ENCODE data around the gene TTC3. TPM values are rescaled to one million over a fixed set of nuclear protein-coding genes. Genes with fewer than 3 reads are reported as not detected.
"Not testable (repeated sequence)": the region's sequence is repeated elsewhere in the genome, so short reads cannot be mapped to it uniquely, and the experiment has no call there.

TTC3 gene
- total RNA-seq, 1 experiment from 2014 or later: 259 TPM

DNA sequence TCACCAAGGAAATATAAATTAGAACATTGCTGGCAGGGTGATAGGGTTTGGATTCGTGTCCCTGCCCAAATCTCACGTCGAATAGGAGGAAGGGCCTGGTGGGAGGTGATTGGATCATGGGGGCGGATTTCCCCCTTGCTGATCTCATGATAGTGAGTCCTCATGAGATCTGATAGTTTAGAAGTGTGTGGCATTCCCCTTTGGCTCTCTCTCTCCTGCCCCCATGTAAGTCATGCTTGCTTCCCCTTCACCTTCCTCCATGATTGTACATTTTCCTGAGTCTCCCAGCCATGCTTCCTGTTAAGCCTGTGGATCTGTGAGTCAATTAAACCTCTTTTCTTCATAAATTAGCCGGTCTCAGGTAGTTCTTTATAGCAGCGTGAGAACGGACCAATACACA lies 133.4 kb downstream of the TTC3 start:
- no peaks in the 10 kb centered on the region for H3K9me3 ChIP-seq (replicated peaks)
- peaks cover 28% of the 10 kb centered on the region for H3K36me3 ChIP-seq
- no peak overlapping the region for H3K27ac ChIP-seq
- H3K4me3 ChIP-seq: no peak overlapping the region
- DNase-seq (ENCODE audit: low read depth in 1 of 2, low spot score in 2 of 2): no peak
- H3K27me3 ChIP-seq (replicated peaks): no peaks in the 10 kb centered on the region
- H3K4me1 ChIP-seq (replicated peaks): peaks cover 16% of the 10 kb centered on the region

DNA sequence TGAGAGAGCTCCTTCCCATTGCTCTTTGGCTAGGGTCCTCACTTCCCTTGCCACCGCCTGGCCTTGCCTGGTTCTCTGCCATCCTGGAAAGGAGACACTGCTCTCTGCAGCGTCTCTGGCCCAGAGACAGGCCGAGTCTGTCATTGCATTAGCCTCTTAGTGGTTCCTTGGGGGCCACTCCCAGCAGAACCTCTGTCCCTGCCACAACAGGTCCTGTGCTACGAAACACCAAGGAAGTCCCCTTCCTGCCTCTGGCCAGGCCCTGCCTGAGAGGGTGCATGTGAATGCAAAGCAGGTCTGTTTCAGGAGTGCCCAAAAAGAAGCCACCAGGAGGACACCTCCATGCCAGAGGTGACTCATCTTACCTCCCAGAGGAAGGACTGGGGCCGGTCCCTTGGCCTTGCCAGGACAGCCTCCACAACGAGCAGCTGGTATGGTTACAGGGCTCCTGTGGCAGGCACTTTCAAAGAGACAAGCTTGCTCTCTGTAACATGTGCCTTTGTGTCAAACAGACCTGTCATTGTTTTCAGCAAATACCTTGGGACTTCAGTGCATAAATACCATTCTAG lies 134.5 kb downstream of the TTC3 start:
- H3K27ac ChIP-seq: no peak overlapping the region
- peaks cover 22% of the 10 kb centered on the region for H3K36me3 ChIP-seq
- no peaks in the 10 kb centered on the region for H3K27me3 ChIP-seq (replicated peaks)
- peaks cover 16% of the 10 kb centered on the region for H3K4me1 ChIP-seq (replicated peaks)
- no peaks in the 10 kb centered on the region for H3K9me3 ChIP-seq (replicated peaks)
- peak in 1 of 2 experiments; percentile 43 for DNase-seq (ENCODE audit: low read depth in 1 of 2, low spot score in 2 of 2)
- no peak overlapping the region for H3K4me3 ChIP-seq

DNA sequence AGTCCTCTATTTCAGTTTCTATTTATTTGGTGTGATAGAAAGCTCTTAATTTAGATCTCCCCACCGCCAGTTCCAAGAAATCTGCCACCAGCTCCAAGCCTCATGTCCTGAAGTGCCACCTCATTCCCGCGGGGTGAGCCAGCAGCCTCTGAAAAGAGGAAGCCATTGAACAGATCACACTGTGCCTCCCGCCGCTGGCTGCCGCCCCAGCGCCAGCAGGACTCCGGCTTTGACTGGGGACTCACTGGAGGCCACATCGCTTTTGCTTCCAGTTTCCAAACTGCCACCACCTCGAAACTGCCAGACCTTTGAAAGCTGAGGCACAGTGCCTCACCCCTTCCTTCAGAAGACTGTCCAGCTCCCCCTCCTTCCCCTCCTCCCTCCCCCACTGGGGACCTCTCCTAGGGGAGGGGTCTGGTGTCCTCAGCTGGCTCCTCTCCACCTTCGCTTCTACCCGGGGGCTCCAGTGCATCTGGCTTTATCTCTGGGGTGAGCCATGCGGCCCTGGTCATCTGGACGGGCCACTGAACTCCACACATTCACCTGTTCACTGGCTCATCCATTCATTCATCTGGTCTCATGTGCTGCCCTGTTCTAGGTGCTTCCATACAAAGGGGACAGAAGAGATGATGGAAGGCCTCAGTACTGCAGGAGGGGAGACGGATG lies 135.1 kb downstream of the TTC3 start:
- H3K4me3 ChIP-seq: no peak overlapping the region
- DNase-seq (ENCODE audit: low read depth in 1 of 2, low spot score in 2 of 2): no peak
- H3K27ac ChIP-seq: no peak overlapping the region

DNA sequence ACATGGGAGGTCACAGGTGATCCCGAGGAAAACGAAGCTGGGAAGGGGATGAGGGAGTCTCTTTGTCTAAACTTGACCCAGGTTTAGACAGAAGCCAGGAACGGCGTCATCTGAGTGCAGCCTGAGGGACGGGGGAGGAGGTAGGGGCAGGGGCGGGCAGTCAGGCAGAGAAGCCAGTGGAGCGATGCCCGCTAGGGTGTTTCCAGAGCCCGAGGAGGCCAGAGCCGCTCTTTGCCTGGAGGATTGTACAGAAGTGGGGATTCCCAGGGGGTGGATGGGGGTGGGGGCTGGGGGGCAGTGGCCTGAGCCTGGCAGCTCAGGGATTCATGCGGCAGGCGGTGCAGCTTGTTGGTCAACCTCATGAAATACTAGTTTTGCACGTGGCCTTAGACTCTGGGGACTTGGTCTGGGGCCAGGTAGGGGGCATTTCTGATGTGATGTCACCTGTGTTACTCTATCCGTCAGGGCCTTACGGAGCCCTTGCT lies 135.7 kb downstream of the TTC3 start:
- Histone ChIP-seq H3K36me3 (peaks cover 10% of the 10 kb centered on the region; the same call in 1 of the 2 replicates), H3K4me3 (no peak overlapping the region), H3K27me3 (replicated peaks) (no peaks in the 10 kb centered on the region), H3K9me3 (replicated peaks) (no peaks in the 10 kb centered on the region), H3K4me1 (replicated peaks) (peaks cover 16% of the 10 kb centered on the region), H3K27ac (no peak overlapping the region)
- no peak for DNase-seq (ENCODE audit: low read depth in 1 of 2, low spot score in 2 of 2)

More for the DNA sequence above, 135.1 kb downstream of the TTC3 start:
- Histone ChIP-seq H3K27me3 (replicated peaks) (no peaks in the 10 kb centered on the region), H3K4me1 (replicated peaks) (peaks cover 16% of the 10 kb centered on the region), H3K9me3 (replicated peaks) (no peaks in the 10 kb centered on the region), H3K36me3 (peaks cover 15% of the 10 kb centered on the region)

- no peak overlapping the region for H3K4me3 ChIP-seq
- 0 out of 2 replicates have a peak, but pooled peaks cover 3% of the 10 kb centered on the region for H3K36me3 ChIP-seq
- no peaks in the 10 kb centered on the region for H3K27me3 ChIP-seq (replicated peaks)
- no peak for DNase-seq (ENCODE audit: low read depth in 1 of 2, low spot score in 2 of 2)
- peaks cover 16% of the 10 kb centered on the region for H3K4me1 ChIP-seq (replicated peaks)
- no peaks in the 10 kb centered on the region for H3K9me3 ChIP-seq (replicated peaks)
- H3K27ac ChIP-seq: no peak overlapping the region
Observed at GRCh38 chr21:37210130-37210529, 137.1 kb downstream of the TTC3 start.

GRCh38 chr21:37210799-37211198 lies 137.7 kb downstream of the TTC3 start:
- no peaks in the 10 kb centered on the region for H3K27me3 ChIP-seq (replicated peaks)
- H3K9me3 ChIP-seq (replicated peaks): no peaks in the 10 kb centered on the region
- no peak for DNase-seq (ENCODE audit: low read depth in 1 of 2, low spot score in 2 of 2)
- no peak overlapping the region for H3K27ac ChIP-seq
- 0 out of 2 replicates have a peak, but pooled peaks cover 3% of the 10 kb centered on the region for H3K36me3 ChIP-seq
- peaks cover 16% of the 10 kb centered on the region for H3K4me1 ChIP-seq (replicated peaks)
- no peak overlapping the region for H3K4me3 ChIP-seq

DNA sequence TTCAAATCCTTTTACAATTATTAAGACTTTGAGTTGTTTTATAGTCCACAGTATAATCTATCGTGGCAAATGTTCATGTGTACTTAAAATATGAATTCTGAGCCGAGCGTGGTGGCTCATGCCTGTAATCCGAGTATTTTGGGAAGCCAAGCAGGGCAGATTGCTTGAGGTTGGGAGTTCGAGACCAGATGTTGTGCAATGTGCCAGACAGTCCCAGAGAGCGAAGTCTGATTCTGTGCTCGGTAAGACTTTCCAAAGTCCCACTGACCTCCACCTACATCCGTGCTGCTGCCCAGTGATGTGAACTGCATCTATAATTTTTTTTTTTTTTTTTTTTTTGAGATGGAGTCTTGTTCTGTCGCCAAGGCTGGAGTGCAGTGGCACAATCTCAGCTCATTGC lies 141.9 kb downstream of the TTC3 start:
- Histone ChIP-seq H3K36me3 (no peaks in the 10 kb centered on the region), H3K27me3 (replicated peaks) (no peaks in the 10 kb centered on the region), H3K4me3 (no peak overlapping the region), H3K27ac (no peak overlapping the region), H3K4me1 (replicated peaks) (peaks cover 5% of the 10 kb centered on the region), H3K9me3 (replicated peaks) (0 out of 2 replicates have a peak, but pooled peaks cover 3% of the 10 kb centered on the region)
- no peak for DNase-seq (ENCODE audit: low read depth in 1 of 2, low spot score in 2 of 2)

DNA sequence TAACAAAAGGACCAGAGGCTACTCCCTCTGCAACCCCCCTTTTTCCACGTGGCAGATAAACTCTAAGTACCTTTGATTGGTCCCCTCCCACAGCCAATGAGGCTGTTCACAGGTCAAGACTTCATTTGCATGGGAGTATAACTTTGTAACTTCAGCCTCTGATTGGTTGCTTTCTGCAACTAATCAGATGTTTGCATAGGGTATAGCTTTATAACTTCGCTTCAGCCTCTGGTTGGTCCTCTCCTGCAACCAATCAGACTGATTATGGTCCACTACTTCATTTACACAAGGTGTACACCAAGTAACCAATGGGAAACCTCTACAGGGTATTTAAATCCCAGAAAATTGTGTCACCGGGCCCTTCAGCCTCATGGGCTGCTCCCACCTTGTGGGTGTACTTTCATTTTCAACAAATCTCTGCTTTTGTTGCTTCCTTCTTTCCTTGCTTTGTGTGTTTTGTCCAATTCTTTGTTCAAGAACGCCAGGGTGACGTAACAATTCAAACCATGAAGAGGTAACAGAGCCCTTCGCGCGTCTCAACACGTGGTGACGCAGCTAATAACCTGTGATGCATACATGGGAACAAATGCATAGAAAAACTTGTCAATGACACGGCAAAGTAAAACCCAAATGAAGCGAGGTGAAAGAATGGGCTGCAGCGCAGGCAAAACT lies 146.8 kb downstream of the TTC3 start:
- H3K9me3 ChIP-seq (replicated peaks): 0 out of 2 replicates have a peak, but pooled peaks cover 3% of the 10 kb centered on the region
- H3K27ac ChIP-seq: peak overlapping the region; percentile 27; the same call in 1 of the 2 replicates
- H3K27me3 ChIP-seq (replicated peaks): no peaks in the 10 kb centered on the region
- peak overlapping the region; percentile 49 for H3K4me3 ChIP-seq
- H3K4me1 ChIP-seq (replicated peaks): peaks cover 19% of the 10 kb centered on the region
- no peak for DNase-seq (ENCODE audit: low read depth in 1 of 2, low spot score in 2 of 2)
- H3K36me3 ChIP-seq: peaks cover 18% of the 10 kb centered on the region

DNA sequence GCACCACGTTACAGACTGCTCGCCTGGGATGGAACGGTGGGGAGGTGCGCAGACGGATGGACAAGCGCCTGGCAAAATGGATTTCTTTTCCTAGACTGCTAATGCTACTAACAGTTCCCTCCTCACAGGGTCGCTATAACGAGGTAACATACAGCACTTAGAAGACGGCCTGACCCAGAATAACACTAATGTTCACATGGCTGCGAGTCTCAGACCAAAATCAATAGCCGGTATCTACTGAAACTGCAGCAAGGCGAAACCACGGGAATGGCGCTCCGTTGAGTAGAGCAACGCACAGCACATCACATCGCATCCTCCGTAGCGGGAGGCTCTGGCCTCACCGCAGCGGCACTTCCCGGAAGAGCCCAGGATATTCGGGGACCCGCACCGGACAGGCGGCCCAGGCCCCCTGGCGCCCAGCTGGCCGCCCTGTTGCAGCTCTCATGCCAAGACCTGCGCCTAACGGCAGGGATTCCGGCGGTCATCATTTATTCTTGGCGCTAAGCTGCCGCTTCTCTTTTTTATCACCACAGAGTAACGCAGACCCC lies 147.5 kb downstream of the TTC3 start:
- Histone ChIP-seq H3K4me1 (replicated peaks) (peaks cover 19% of the 10 kb centered on the region), H3K36me3 (peaks cover 24% of the 10 kb centered on the region), H3K27me3 (replicated peaks) (no peaks in the 10 kb centered on the region), H3K9me3 (replicated peaks) (0 out of 2 replicates have a peak, but pooled peaks cover 3% of the 10 kb centered on the region), H3K27ac (peak overlapping the region; percentile 27), H3K4me3 (peak overlapping the region; percentile 49)
- DNase-seq (ENCODE audit: low read depth in 1 of 2, low spot score in 2 of 2): no peak

DNA sequence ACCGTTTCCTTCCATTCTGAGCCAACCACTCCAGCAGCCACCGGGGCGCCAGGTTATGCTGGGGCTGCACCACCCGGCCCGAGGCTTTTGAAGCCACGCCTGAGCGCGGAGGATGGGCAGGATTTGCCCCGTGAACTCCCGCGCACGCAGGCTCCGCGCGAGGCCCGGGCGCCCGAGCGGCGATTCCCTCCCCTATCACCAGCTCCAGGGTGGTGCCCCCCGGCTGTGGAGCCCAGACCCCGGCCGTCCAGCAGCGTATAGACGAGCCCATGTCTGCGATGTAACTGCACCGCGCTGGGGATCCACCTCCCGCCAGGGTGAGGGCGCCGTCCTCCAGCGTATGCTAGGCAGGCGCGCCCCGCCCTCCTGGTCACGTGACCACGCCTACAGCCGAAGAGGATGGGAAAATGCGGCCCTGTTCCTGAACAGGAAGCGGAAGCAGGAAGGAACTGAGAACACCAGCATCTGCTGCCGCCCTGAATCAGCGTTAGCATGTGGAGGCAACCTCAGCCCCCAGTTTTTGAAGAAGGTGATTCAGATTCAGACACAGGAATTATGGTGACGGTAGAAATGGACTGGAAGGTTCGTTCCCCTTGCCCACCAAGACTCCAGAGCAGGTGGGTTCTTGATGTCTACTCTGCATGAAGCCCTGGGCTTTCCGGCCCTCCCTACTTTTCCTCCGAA lies 148.1 kb downstream of the TTC3 start:
- H3K4me3 ChIP-seq: peak overlapping the region; percentile 49
- H3K9me3 ChIP-seq (replicated peaks): 0 out of 2 replicates have a peak, but pooled peaks cover 3% of the 10 kb centered on the region
- DNase-seq (ENCODE audit: low read depth in 1 of 2, low spot score in 2 of 2): peak; percentile 90 to 95
- H3K36me3 ChIP-seq: peaks cover 30% of the 10 kb centered on the region
- H3K4me1 ChIP-seq (replicated peaks): peaks cover 19% of the 10 kb centered on the region
- H3K27me3 ChIP-seq (replicated peaks): no peaks in the 10 kb centered on the region
- H3K27ac ChIP-seq: peak overlapping the region; percentile 27

DNA sequence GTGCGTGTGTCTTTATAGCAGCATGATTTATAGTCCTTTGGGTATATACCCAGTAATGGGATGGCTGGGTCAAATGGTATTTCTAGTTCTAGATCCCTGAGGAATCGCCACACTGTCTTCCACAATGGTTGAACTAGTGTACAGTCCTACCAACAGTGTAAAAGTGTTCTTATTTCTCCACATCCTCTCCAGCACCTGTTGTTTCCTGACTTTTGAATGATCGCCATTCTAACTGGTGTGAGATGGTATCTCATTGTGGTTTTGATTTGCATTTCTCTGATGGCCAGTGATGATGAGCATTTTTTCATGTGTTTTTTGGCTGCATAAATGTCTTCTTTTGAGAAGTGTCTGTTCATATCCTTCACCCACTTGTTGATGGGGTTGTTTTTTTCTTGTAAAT lies 149.2 kb downstream of the TTC3 start:
- H3K27me3 ChIP-seq (replicated peaks); DNase-seq (ENCODE audit: low read depth in 1 of 2, low spot score in 2 of 2); H3K9me3 ChIP-seq (replicated peaks); H3K4me3 ChIP-seq; H3K27ac ChIP-seq: not testable (repeated sequence)
- H3K4me1 ChIP-seq (replicated peaks): peaks cover 19% of the 10 kb centered on the region
- H3K36me3 ChIP-seq: peaks cover 40% of the 10 kb centered on the region

GRCh38 chr21:37223804-37224345 lies 150.8 kb downstream of the TTC3 start:
- no peak overlapping the region for H3K27ac ChIP-seq
- no peak for DNase-seq (ENCODE audit: low read depth in 1 of 2, low spot score in 2 of 2)

More at GRCh38 chr21:37223804-37224345, 150.8 kb downstream of the TTC3 start:
- H3K4me1 ChIP-seq (replicated peaks): peaks cover 19% of the 10 kb centered on the region
- no peaks in the 10 kb centered on the region for H3K27me3 ChIP-seq (replicated peaks)
- 0 out of 2 replicates have a peak, but pooled peaks cover 3% of the 10 kb centered on the region for H3K9me3 ChIP-seq (replicated peaks)
- no peak overlapping the region for H3K4me3 ChIP-seq
- peaks cover 56% of the 10 kb centered on the region for H3K36me3 ChIP-seq
